HEK293 (cell line): ENCODE data around the gene CACNA1C.

Source experiments
- CTCF ChIA-PET: fragments of 350-600 bp; formaldehyde crosslinking; extraction: SDS; loops from one replicate; lab custom pipeline; 2021; ENCODE audit warnings: antibody characterized with exemption; lab: Yijun Ruan, JAX
- POLR2A ChIA-PET: fragments of 300-600 bp; formaldehyde crosslinking; extraction: SDS; loops from one replicate; lab custom pipeline; 2020; ENCODE audit warnings: antibody characterized with exemption, inconsistent platforms; lab: Yijun Ruan, JAX
- H3K27ac ChIP-seq: fragments of 200-500 bp; sonication (Bioruptor generic); 2 replicates; pipeline ENCODE4 v1.5.1; 2014; ENCODE audit warnings: low read depth, low read length, control low read depth, inconsistent platforms; ENCODE audit errors: extremely low read depth
- H3K36me3 ChIP-seq, 2 experiments: fragments of 200-500 bp in 1 of 2; sonication (Bioruptor generic) in 1 of 2; 1 replicate in 1 of 2; 2 replicates in 1 of 2; pipeline ENCODE4 v1.5.1; 2014 to 2017; ENCODE audit warnings: inconsistent platforms in 2 of 2, low read length in 2 of 2; ENCODE audit not compliant: control insufficient read depth in 2 of 2, insufficient read depth in 1 of 2
- H3K4me1 ChIP-seq: fragments of 200-500 bp; sonication (Bioruptor generic); 2 replicates; pipeline ENCODE4 v1.5.1; 2014; ENCODE audit warnings: mild to moderate bottlenecking, low read length, inconsistent platforms; ENCODE audit not compliant: control insufficient read depth, insufficient read depth
- H3K4me3 ChIP-seq: 2 replicates; pipeline ENCODE4 v1.5.1; 2011; ENCODE audit warnings: low read depth, mild to moderate bottlenecking, control low read depth, low read length, moderate library complexity
- H3K9me3 ChIP-seq: fragments of 200-500 bp; sonication (Bioruptor generic); 2 replicates; pipeline ENCODE4 v1.5.1; 2014; ENCODE audit warnings: low read depth, low read length, inconsistent platforms; ENCODE audit not compliant: control insufficient read depth, insufficient read depth
- BCL11A ChIP-seq: fragments of 450-650 bp; formaldehyde crosslinking; IDR thresholded peaks from 2 replicates; pipeline ENCODE4 v1.5.1; 2016; ENCODE audit warnings: low read depth, missing biosample characterization, missing genetic modification characterization
- EGR2 ChIP-seq: fragments of 450-650 bp; formaldehyde crosslinking; IDR thresholded peaks from 2 replicates; pipeline ENCODE4 v1.5.1; 2016; ENCODE audit warnings: low read depth, missing biosample characterization, missing genetic modification characterization
- HOXC10 ChIP-seq: sonication (generic); formaldehyde crosslinking; IDR thresholded peaks from 2 replicates; pipeline ENCODE4 v1.8.1; 2023; ENCODE audit warnings: mild to moderate bottlenecking, missing genetic modification reagents
- SALL2 ChIP-seq: fragments of 450-650 bp; formaldehyde crosslinking; IDR thresholded peaks from 2 replicates; pipeline ENCODE4 v1.5.0; 2017; ENCODE audit warnings: missing biosample characterization, mild to moderate bottlenecking, missing genetic modification characterization, borderline replicate concordance
- SCRT1 ChIP-seq: fragments of 450-650 bp; formaldehyde crosslinking; IDR thresholded peaks from 2 replicates; pipeline ENCODE4 v1.5.1; 2016; ENCODE audit warnings: missing biosample characterization, missing genetic modification characterization, borderline replicate concordance
- SP7 ChIP-seq: fragments of 450-650 bp; formaldehyde crosslinking; IDR thresholded peaks from 2 replicates; pipeline ENCODE4 v1.5.1; 2016; ENCODE audit warnings: missing biosample characterization, missing genetic modification characterization
- ZFHX2 ChIP-seq: fragments of 450-650 bp; formaldehyde crosslinking; conservative IDR thresholded peaks from 2 replicates; pipeline ENCODE4 v1.5.1; 2016; ENCODE audit warnings: missing biosample characterization, missing genetic modification characterization
- ZIC2 ChIP-seq: fragments of 450-650 bp; formaldehyde crosslinking; IDR thresholded peaks from 2 replicates; pipeline ENCODE4 v1.5.1; 2016; ENCODE audit warnings: missing biosample characterization, missing genetic modification characterization
- ZNF202 ChIP-seq: fragments of 450-650 bp; formaldehyde crosslinking; IDR thresholded peaks from 2 replicates; pipeline ENCODE4 v1.5.1; 2016; ENCODE audit warnings: missing biosample characterization, missing genetic modification characterization, borderline replicate concordance
- ZNF335 ChIP-seq: fragments of 450-650 bp; formaldehyde crosslinking; conservative IDR thresholded peaks from 2 replicates; pipeline ENCODE4 v1.5.1; 2016; ENCODE audit warnings: missing biosample characterization, missing genetic modification characterization
- ZNF423 ChIP-seq: fragments of 450-650 bp; formaldehyde crosslinking; IDR thresholded peaks from 2 replicates; pipeline ENCODE4 v1.5.1; 2016; ENCODE audit warnings: missing biosample characterization, missing genetic modification characterization
- ZNF654 ChIP-seq: fragments of 450-650 bp; formaldehyde crosslinking; IDR thresholded peaks from 2 replicates; pipeline ENCODE4 v1.5.1; 2016; ENCODE audit warnings: low read depth, missing biosample characterization, missing genetic modification characterization
- ZNF658 ChIP-seq: fragments of 450-650 bp; formaldehyde crosslinking; IDR thresholded peaks from 2 replicates; pipeline ENCODE4; 2016; ENCODE audit warnings: missing biosample characterization, missing genetic modification characterization
- ZNF792 ChIP-seq: fragments of 450-650 bp; formaldehyde crosslinking; IDR thresholded peaks from 2 replicates; pipeline ENCODE4 v1.5.1; 2016; ENCODE audit warnings: missing biosample characterization, missing genetic modification characterization
- TF ChIP-seq, protein P1 (sequence below): fragments of 450-650 bp; formaldehyde crosslinking; IDR thresholded peaks from 2 replicates; pipeline ENCODE4 v1.5.1; 2016; ENCODE audit warnings: missing biosample characterization, missing genetic modification characterization
- TF ChIP-seq, protein P2 (sequence below): fragments of 450-650 bp; formaldehyde crosslinking; IDR thresholded peaks from 2 replicates; pipeline ENCODE4 v1.5.1; 2016; ENCODE audit warnings: missing biosample characterization, missing genetic modification characterization, borderline replicate concordance
- TF ChIP-seq, protein P3 (sequence below): fragments of 450-650 bp; IDR thresholded peaks from 2 replicates; pipeline ENCODE4 v1.5.1; 2018; ENCODE audit warnings: missing biosample characterization, missing genetic modification characterization
- TF ChIP-seq, protein P4 (sequence below): fragments of 450-650 bp; formaldehyde crosslinking; IDR thresholded peaks from 2 replicates; pipeline ENCODE4 v1.5.1; 2016; ENCODE audit warnings: missing biosample characterization, missing genetic modification characterization
- TF ChIP-seq, protein P5 (sequence below): fragments of 450-650 bp; formaldehyde crosslinking; IDR thresholded peaks from 2 replicates; pipeline ENCODE4 v1.5.1; 2016; ENCODE audit warnings: missing biosample characterization, missing genetic modification characterization, borderline replicate concordance

The CACNA1C gene

DNA sequence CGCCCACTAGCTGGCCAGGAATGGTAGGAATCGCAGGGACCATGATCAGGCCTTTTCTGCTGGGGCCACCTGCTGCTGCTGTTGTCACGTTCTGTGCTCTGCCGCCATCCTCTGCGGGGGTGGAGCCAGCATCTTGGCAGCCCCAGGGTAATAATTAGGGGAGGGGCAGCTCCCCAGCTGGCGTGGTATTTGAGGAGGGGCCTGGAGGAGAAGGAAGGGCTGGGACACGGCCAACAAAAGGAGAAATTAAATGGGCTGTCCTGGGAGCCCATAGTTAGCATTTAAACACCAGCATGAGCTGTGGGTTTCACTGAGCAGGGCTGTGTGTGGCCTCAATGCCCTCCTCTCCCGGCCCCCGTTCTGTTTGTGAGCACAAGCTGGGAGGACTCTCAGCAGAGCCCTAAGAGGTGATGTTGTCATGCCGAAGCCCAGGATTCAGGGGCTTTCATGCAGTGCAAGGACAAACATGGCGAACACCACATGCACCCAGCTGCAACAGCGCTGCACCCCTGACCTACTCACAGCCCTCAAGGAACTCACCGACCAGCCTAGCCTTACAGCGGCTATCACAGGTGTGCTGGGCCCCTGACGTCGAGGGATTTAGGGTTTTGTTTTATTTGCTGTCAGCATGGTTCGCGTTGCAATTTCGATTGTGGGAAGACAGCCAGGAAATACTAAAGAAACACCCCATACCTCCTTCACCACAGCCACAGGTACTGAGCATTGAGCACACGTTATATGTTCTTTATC lies 324.3 kb downstream of the CACNA1C start:
- no peaks in the 10 kb centered on the region for H3K9me3 ChIP-seq
- POLR2A ChIA-PET, result no interaction called here
- H3K27ac ChIP-seq, result no peak overlapping the region
- TF ChIP-seq SP7 (peak; percentile 61), ZNF654 (tag by site-specific recombination) (no peak), ZIC2 (tag by site-specific recombination) (peak; percentile 42), ZFHX2 (peak; percentile 38; the same call in 1 of the 2 replicates)
- TF ChIP-seq, protein P1, sequence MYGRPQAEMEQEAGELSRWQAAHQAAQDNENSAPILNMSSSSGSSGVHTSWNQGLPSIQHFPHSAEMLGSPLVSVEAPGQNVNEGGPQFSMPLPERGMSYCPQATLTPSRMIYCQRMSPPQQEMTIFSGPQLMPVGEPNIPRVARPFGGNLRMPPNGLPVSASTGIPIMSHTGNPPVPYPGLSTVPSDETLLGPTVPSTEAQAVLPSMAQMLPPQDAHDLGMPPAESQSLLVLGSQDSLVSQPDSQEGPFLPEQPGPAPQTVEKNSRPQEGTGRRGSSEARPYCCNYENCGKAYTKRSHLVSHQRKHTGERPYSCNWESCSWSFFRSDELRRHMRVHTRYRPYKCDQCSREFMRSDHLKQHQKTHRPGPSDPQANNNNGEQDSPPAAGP, result 0 out of 2 replicates have a peak, but pooled peaks have one; percentile 32
- TF ChIP-seq, all 188 proteins: peak for 4
- no peaks in the 10 kb centered on the region for H3K36me3 ChIP-seq
- no peak overlapping the region for H3K4me3 ChIP-seq
- CTCF ChIA-PET, result interaction anchor here (0.9 kb wide), 1 partner anchor 9 kb away, joined by 3 read pairs; no protein-coding TSS in a partner anchor
- no peaks in the 10 kb centered on the region for H3K4me1 ChIP-seq

DNA sequence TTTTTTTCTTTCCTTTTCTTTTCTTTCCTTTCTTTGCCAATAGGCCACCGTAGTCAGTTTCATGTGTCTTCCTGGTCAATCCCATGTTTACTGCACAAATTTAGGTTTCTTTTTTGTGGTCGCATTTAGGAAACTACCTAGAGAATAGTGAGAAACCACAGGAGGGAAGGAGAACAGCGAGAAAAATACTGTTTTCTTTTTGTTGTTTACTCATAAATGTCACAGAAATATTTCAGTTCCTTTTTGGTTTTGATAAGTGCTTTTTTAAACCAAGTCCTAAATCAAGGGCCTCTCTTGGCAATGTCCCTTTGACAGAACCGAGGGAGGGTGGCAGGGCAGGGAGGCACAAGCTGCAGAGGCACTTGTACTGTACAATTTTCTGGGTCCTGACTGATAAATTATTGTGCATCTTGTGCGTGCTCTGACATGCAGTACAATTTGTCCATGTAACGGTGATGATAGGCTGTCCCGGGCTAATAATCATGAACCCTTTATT lies 326.1 kb downstream of the CACNA1C start:
- TF ChIP-seq ZNF658 (tag by site-specific recombination) (no peak), ZNF202 (tag by site-specific recombination) (no peak), SCRT1 (tag by site-specific recombination) (no peak), SALL2 (tag by site-specific recombination) (no peak), ZNF335 (tag by site-specific recombination) (no peak), HOXC10 (CRISPR knock-in tag) (no peak), EGR2 (tag by site-specific recombination) (no peak), BCL11A (no peak), ZNF792 (no peak), ZNF423 (tag by site-specific recombination) (no peak), SP7 (no peak)
- TF ChIP-seq, protein P2, sequence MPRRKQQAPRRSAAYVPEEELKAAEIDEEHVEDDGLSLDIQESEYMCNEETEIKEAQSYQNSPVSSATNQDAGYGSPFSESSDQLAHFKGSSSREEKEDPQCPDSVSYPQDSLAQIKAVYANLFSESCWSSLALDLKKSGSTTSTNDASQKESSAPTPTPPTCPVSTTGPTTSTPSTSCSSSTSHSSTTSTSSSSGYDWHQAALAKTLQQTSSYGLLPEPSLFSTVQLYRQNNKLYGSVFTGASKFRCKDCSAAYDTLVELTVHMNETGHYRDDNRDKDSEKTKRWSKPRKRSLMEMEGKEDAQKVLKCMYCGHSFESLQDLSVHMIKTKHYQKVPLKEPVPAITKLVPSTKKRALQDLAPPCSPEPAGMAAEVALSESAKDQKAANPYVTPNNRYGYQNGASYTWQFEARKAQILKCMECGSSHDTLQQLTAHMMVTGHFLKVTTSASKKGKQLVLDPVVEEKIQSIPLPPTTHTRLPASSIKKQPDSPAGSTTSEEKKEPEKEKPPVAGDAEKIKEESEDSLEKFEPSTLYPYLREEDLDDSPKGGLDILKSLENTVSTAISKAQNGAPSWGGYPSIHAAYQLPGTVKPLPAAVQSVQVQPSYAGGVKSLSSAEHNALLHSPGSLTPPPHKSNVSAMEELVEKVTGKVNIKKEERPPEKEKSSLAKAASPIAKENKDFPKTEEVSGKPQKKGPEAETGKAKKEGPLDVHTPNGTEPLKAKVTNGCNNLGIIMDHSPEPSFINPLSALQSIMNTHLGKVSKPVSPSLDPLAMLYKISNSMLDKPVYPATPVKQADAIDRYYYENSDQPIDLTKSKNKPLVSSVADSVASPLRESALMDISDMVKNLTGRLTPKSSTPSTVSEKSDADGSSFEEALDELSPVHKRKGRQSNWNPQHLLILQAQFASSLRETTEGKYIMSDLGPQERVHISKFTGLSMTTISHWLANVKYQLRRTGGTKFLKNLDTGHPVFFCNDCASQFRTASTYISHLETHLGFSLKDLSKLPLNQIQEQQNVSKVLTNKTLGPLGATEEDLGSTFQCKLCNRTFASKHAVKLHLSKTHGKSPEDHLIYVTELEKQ, result no peak
- TF ChIP-seq, protein P3, sequence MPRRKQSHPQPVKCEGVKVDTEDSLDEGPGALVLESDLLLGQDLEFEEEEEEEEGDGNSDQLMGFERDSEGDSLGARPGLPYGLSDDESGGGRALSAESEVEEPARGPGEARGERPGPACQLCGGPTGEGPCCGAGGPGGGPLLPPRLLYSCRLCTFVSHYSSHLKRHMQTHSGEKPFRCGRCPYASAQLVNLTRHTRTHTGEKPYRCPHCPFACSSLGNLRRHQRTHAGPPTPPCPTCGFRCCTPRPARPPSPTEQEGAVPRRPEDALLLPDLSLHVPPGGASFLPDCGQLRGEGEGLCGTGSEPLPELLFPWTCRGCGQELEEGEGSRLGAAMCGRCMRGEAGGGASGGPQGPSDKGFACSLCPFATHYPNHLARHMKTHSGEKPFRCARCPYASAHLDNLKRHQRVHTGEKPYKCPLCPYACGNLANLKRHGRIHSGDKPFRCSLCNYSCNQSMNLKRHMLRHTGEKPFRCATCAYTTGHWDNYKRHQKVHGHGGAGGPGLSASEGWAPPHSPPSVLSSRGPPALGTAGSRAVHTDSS (tag by site-specific recombination), result no peak
- TF ChIP-seq, protein P4, sequence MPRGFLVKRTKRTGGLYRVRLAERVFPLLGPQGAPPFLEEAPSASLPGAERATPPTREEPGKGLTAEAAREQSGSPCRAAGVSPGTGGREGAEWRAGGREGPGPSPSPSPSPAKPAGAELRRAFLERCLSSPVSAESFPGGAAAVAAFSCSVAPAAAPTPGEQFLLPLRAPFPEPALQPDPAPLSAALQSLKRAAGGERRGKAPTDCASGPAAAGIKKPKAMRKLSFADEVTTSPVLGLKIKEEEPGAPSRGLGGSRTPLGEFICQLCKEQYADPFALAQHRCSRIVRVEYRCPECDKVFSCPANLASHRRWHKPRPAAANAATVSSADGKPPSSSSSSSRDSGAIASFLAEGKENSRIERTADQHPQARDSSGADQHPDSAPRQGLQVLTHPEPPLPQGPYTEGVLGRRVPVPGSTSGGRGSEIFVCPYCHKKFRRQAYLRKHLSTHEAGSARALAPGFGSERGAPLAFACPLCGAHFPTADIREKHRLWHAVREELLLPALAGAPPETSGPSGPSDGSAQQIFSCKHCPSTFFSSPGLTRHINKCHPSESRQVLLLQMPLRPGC (tag by site-specific recombination), result no peak
- TF ChIP-seq, protein P5, sequence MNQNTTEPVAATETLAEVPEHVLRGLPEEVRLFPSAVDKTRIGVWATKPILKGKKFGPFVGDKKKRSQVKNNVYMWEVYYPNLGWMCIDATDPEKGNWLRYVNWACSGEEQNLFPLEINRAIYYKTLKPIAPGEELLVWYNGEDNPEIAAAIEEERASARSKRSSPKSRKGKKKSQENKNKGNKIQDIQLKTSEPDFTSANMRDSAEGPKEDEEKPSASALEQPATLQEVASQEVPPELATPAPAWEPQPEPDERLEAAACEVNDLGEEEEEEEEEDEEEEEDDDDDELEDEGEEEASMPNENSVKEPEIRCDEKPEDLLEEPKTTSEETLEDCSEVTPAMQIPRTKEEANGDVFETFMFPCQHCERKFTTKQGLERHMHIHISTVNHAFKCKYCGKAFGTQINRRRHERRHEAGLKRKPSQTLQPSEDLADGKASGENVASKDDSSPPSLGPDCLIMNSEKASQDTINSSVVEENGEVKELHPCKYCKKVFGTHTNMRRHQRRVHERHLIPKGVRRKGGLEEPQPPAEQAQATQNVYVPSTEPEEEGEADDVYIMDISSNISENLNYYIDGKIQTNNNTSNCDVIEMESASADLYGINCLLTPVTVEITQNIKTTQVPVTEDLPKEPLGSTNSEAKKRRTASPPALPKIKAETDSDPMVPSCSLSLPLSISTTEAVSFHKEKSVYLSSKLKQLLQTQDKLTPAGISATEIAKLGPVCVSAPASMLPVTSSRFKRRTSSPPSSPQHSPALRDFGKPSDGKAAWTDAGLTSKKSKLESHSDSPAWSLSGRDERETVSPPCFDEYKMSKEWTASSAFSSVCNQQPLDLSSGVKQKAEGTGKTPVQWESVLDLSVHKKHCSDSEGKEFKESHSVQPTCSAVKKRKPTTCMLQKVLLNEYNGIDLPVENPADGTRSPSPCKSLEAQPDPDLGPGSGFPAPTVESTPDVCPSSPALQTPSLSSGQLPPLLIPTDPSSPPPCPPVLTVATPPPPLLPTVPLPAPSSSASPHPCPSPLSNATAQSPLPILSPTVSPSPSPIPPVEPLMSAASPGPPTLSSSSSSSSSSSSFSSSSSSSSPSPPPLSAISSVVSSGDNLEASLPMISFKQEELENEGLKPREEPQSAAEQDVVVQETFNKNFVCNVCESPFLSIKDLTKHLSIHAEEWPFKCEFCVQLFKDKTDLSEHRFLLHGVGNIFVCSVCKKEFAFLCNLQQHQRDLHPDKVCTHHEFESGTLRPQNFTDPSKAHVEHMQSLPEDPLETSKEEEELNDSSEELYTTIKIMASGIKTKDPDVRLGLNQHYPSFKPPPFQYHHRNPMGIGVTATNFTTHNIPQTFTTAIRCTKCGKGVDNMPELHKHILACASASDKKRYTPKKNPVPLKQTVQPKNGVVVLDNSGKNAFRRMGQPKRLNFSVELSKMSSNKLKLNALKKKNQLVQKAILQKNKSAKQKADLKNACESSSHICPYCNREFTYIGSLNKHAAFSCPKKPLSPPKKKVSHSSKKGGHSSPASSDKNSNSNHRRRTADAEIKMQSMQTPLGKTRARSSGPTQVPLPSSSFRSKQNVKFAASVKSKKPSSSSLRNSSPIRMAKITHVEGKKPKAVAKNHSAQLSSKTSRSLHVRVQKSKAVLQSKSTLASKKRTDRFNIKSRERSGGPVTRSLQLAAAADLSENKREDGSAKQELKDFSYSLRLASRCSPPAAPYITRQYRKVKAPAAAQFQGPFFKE, result no peak
- Histone ChIP-seq H3K4me3 (no peak overlapping the region), H3K36me3 (no peaks in the 10 kb centered on the region), H3K4me1 (no peaks in the 10 kb centered on the region), H3K9me3 (no peaks in the 10 kb centered on the region), H3K27ac (no peak overlapping the region)
- POLR2A ChIA-PET, result no interaction called here
- CTCF ChIA-PET, result interaction anchor here (0.7 to 1.2 kb wide), 2 partner anchors 16 to 18 kb away, joined by 9 read pairs; no protein-coding TSS in a partner anchor
